PC-3 (cell line): ENCODE measurements around the gene CTSA. TPM values are rescaled to one million over a fixed set of nuclear protein-coding genes. Genes with fewer than 3 reads are reported as not detected.

Source experiments
- ATAC-seq: fragments of 200-7000 bp; cut with Tn5 transposase; 2 replicates; pipeline ENCODE4 v1.9.1; 2020; ENCODE audit warnings: mild to moderate bottlenecking, moderate library complexity
- BruUV-seq: library from RNA; stranded (reverse); fragments of 400-500 nt; replicated peaks from 2 replicates; lab custom pipeline; 2021; lab: Mats Ljungman, UMichigan
- CTCF ChIA-PET: fragments of 300-600 bp; sonication (Branson Sonifier 250); formaldehyde crosslinking; loops from one replicate; lab custom pipeline; 2022; ENCODE audit warnings: antibody characterized with exemption; lab: Charles Lee
- POLR2A ChIA-PET: fragments of 300-600 bp; sonication (Branson Sonifier 250); formaldehyde crosslinking; loops from one replicate; lab custom pipeline; 2022; ENCODE audit warnings: antibody characterized with exemption; ENCODE audit not compliant: unreplicated experiment; lab: Charles Lee
- DNase-seq: peaks from one replicate; pipeline ENCODE4 v3.0.0-alpha.2; 2015
- H2AFZ ChIP-seq: fragments of 300-600 bp; sonication (generic); 2 replicates; pipeline ENCODE4 v1.6.0; 2016; ENCODE audit warnings: antibody characterized with exemption, low read length
- H3F3A ChIP-seq: fragments of 300-600 bp; sonication (generic); one replicate; pipeline ENCODE4 v1.6.0; 2017; ENCODE audit warnings: antibody characterized with exemption, low read length, control low read depth, mild to moderate bottlenecking; ENCODE audit not compliant: unreplicated experiment
- H3K27ac ChIP-seq: fragments of 300-600 bp; sonication (generic); 2 replicates; pipeline ENCODE4 v1.5.1; 2016; ENCODE audit warnings: mild to moderate bottlenecking, low read length
- H3K27me3 ChIP-seq: fragments of 300-600 bp; sonication (generic); 2 replicates; pipeline ENCODE4 v1.6.1; 2016; ENCODE audit warnings: low read length, mixed read lengths
- H3K36me3 ChIP-seq: fragments of 300-600 bp; sonication (generic); 2 replicates; pipeline ENCODE4 v1.6.1; 2016; ENCODE audit warnings: low read depth, mixed run types, low read length, mixed read lengths
- H3K4me1 ChIP-seq: fragments of 300-600 bp; sonication (generic); 2 replicates; pipeline ENCODE4 v1.5.1; 2016; ENCODE audit warnings: low read length; ENCODE audit not compliant: insufficient read depth
- H3K4me2 ChIP-seq: fragments of 300-600 bp; sonication (generic); 2 replicates; pipeline ENCODE4 v1.6.0; 2016; ENCODE audit warnings: low read length
- H3K4me3 ChIP-seq: fragments of 300-600 bp; sonication (generic); 2 replicates; pipeline ENCODE4 v1.5.1; 2016; ENCODE audit warnings: mild to moderate bottlenecking, low read length, mixed read lengths
- H3K79me2 ChIP-seq: fragments of 300-600 bp; sonication (generic); 2 replicates; pipeline ENCODE4 v1.6.1; 2017; ENCODE audit warnings: low read length, mixed read lengths
- H3K9ac ChIP-seq: fragments of 300-600 bp; sonication (generic); 2 replicates; pipeline ENCODE4 v1.6.0; 2016; ENCODE audit warnings: mild to moderate bottlenecking, low read length
- H3K9me2 ChIP-seq: fragments of 300-600 bp; sonication (generic); replicated peaks from 2 replicates; pipeline ENCODE4 v1.6.1; 2016; ENCODE audit warnings: mixed run types, low read length, mixed read lengths
- H3K9me3 ChIP-seq: fragments of 300-600 bp; sonication (generic); 2 replicates; pipeline ENCODE4 v1.6.1; 2016; ENCODE audit warnings: low read length, mixed read lengths
- H4K20me1 ChIP-seq: fragments of 300-600 bp; sonication (generic); 2 replicates; pipeline ENCODE4 v1.6.1; 2016; ENCODE audit warnings: low read length, mixed read lengths
- CTCF ChIP-seq: fragments of 300-600 bp; sonication (generic); conservative IDR thresholded peaks from 2 replicates; pipeline ENCODE4 v1.5.1; 2017; ENCODE audit warnings: antibody characterized with exemption, low read depth, mild to moderate bottlenecking, low read length
- EZH2 ChIP-seq: fragments of 300-600 bp; sonication (generic); IDR thresholded peaks from one replicate; pipeline ENCODE4 v1.6.1; 2017; ENCODE audit warnings: antibody characterized with exemption, mild to moderate bottlenecking, low read length; ENCODE audit not compliant: unreplicated experiment
- EZH2phosphoT487 ChIP-seq: fragments of 300-600 bp; sonication (generic); IDR thresholded peaks from 2 replicates; pipeline ENCODE4 v1.6.1; 2018; ENCODE audit warnings: mild to moderate bottlenecking, antibody characterized with exemption, low read length, borderline replicate concordance
- intact Hi-C: fragments of 100-400 bp; cut with micrococcal nuclease; formaldehyde crosslinking; loops from 2 replicates; pipeline ENCODE4 v1.9.0; 2023
- total RNA-seq: library from RNA; depleted of rRNA; stranded (reverse); fragments of >200 nt; gene quantifications from 2 replicates; pipeline ENCODE4 v1.2.3, GENCODE V29; 2014

CTSA gene
- total RNA-seq, 1 experiment from 2014 or later: 129 TPM

- Histone ChIP-seq H3K27ac (no peak overlapping the region), H3F3A (no peaks in the 10 kb centered on the region), H3K4me1 (peaks cover 8% of the 10 kb centered on the region), H3K9ac (no peak overlapping the region), H3K9me2 (no peaks in the 10 kb centered on the region), H2AFZ (no peak overlapping the region), H3K9me3 (no peaks in the 10 kb centered on the region), H3K79me2 (no peaks in the 10 kb centered on the region), H4K20me1 (no peaks in the 10 kb centered on the region), H3K27me3 (no peaks in the 10 kb centered on the region), H3K4me2 (no peak overlapping the region), H3K36me3 (no peaks in the 10 kb centered on the region), H3K4me3 (no peak overlapping the region)
- BruUV-seq: no TSS peak
- TF ChIP-seq EZH2 (no peak), CTCF (no peak), EZH2phosphoT487 (no peak)
- intact Hi-C loops: no loop called here
- POLR2A ChIA-PET: interaction anchor here (0.7 to 0.8 kb wide), 2 partner anchors 19 to 1382 kb away, joined by 4 read pairs; no protein-coding TSS in a partner anchor
- DNase-seq (no peak), ATAC-seq (peak; percentile 39)
- CTCF ChIA-PET: interaction anchor here (0.6 to 0.8 kb wide), 2 partner anchors 46 to 302 kb away, joined by 4 to 5 read pairs; no protein-coding TSS in a partner anchor
Observed at GRCh38 chr20:45924391-45925261, 33.5 kb downstream of the CTSA start.

DNA sequence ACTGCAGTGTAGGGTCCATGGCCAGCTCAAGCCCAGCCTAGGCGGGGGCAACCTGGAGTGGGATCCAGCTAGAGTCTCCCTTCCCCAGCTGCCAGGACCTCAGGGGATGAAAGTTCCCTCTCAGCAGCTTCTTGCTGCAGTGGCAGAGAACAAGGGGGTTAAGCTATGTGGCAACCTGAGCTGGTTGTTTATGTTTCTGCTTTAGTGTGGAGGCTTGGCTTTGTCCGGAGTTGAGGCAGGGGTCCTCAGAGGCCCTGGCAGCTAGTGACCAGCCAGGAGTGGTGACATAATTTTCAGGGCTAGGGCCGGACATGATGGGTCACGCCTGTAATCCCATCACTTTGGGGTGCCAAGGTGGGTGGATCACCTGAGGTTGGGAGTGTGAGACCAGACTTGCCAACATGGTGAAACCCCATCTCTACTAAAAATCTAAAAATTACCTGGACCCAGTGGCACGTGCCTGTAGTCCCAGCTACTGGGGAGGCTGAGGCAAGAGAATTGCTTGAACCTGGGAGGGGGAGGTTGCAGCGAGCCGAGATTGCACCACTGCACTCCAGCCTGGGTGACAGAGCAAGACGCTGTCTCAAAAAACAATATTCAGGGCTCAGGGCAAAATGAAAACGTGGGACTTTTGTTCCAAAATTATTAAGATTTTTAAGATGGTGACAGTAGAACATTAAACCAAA is 34.8 kb downstream of the CTSA start:
- Histone ChIP-seq H3K4me3 (no peak overlapping the region), H3K4me1 (peaks cover 8% of the 10 kb centered on the region), H3K36me3 (no peaks in the 10 kb centered on the region), H3K9ac (no peak overlapping the region), H3K27me3 (no peaks in the 10 kb centered on the region), H3K9me2 (no peaks in the 10 kb centered on the region), H3F3A (no peaks in the 10 kb centered on the region), H3K9me3 (no peaks in the 10 kb centered on the region), H3K4me2 (no peak overlapping the region), H3K27ac (no peak overlapping the region), H2AFZ (no peak overlapping the region), H3K79me2 (no peaks in the 10 kb centered on the region), H4K20me1 (no peaks in the 10 kb centered on the region)
- BruUV-seq: no TSS peak
- POLR2A ChIA-PET: interaction anchor here (0.6 kb wide), 1 partner anchor 152 kb away, joined by 4 read pairs; no protein-coding TSS in a partner anchor
- ATAC-seq (no peak), DNase-seq (no peak)
- no peak for TF ChIP-seq CTCF
- TF ChIP-seq EZH2: no peak
- TF ChIP-seq EZH2phosphoT487: no peak
- CTCF ChIA-PET: no interaction called here
- intact Hi-C loops: no loop called here
